Glutamatergic neuron (in vitro differentiated cells): ENCODE data around the gene GJC2. TPM values are rescaled to one million over a fixed set of nuclear protein-coding genes. Genes with fewer than 3 reads are reported as not detected.

Experiments used
- DNase-seq: peaks from one replicate; pipeline ENCODE4 v3.0.0; 2022
- H3K27ac Mint-ChIP-seq: one replicate; pipeline ENCODE4 v1.8.0; 2020; ENCODE audit warnings: mild to moderate bottlenecking, mixed read lengths, inconsistent platforms; ENCODE audit not compliant: unreplicated experiment
- H3K27me3 Mint-ChIP-seq: one replicate; pipeline ENCODE4 v1.8.0; 2020; ENCODE audit warnings: mild to moderate bottlenecking, moderate library complexity, mixed read lengths, inconsistent platforms; ENCODE audit not compliant: unreplicated experiment
- H3K36me3 Mint-ChIP-seq: one replicate; pipeline ENCODE4 v1.8.0; 2020; ENCODE audit warnings: mild to moderate bottlenecking, mixed read lengths, inconsistent platforms; ENCODE audit not compliant: unreplicated experiment
- H3K4me1 Mint-ChIP-seq: one replicate; pipeline ENCODE4 v1.8.0; 2020; ENCODE audit warnings: mild to moderate bottlenecking, low read depth, mixed read lengths, inconsistent platforms; ENCODE audit not compliant: unreplicated experiment
- H3K4me3 Mint-ChIP-seq: one replicate; pipeline ENCODE4 v1.8.0; 2020; ENCODE audit warnings: mild to moderate bottlenecking, mixed read lengths, inconsistent platforms; ENCODE audit not compliant: unreplicated experiment
- H3K9me3 Mint-ChIP-seq: one replicate; pipeline ENCODE4 v1.8.0; 2020; ENCODE audit warnings: mild to moderate bottlenecking, moderate library complexity, mixed read lengths, inconsistent platforms; ENCODE audit not compliant: unreplicated experiment
- total RNA-seq: library from RNA; stranded (reverse); fragmentation: NEBNext Ultra II Directional; extraction: Animal tissue kit (Norgen Biotek cat#: 25700); gene quantifications from one replicate; pipeline ENCODE4 v1.2.1, GENCODE V29; 2021; ENCODE audit not compliant: unreplicated experiment
- TF ChIP-seq, protein P1 (sequence below): fragments of 200-600 bp; sonication (generic); IDR thresholded peaks from one replicate; pipeline ENCODE4 v1.5.0; 2021; ENCODE audit not compliant: partially characterized antibody, unreplicated experiment

Gene GJC2
- total RNA-seq, 1 donor from 2014 or later = 3.0 TPM

- Mint-ChIP-seq H3K36me3 (peaks cover 20% of the 10 kb centered on the region), H3K27me3 (no peaks in the 10 kb centered on the region), H3K4me3 (no peak overlapping the region), H3K9me3 (peaks cover 17% of the 10 kb centered on the region), H3K4me1 (no peaks in the 10 kb centered on the region), H3K27ac (no peak overlapping the region)
- DNase-seq = no peak
- TF ChIP-seq, protein P1, sequence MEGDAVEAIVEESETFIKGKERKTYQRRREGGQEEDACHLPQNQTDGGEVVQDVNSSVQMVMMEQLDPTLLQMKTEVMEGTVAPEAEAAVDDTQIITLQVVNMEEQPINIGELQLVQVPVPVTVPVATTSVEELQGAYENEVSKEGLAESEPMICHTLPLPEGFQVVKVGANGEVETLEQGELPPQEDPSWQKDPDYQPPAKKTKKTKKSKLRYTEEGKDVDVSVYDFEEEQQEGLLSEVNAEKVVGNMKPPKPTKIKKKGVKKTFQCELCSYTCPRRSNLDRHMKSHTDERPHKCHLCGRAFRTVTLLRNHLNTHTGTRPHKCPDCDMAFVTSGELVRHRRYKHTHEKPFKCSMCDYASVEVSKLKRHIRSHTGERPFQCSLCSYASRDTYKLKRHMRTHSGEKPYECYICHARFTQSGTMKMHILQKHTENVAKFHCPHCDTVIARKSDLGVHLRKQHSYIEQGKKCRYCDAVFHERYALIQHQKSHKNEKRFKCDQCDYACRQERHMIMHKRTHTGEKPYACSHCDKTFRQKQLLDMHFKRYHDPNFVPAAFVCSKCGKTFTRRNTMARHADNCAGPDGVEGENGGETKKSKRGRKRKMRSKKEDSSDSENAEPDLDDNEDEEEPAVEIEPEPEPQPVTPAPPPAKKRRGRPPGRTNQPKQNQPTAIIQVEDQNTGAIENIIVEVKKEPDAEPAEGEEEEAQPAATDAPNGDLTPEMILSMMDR = no peak
Observed at GRCh38 chr1:228198977-228199590, 49.4 kb downstream of the GJC2 start.

GRCh38 chr1:228204958-228205357 is 55.2 kb downstream of the GJC2 start:
- H3K4me1 Mint-ChIP-seq = peaks cover 1% of the 10 kb centered on the region
- no peak overlapping the region for H3K27ac Mint-ChIP-seq
- no peaks in the 10 kb centered on the region for H3K27me3 Mint-ChIP-seq
- no peak overlapping the region for H3K4me3 Mint-ChIP-seq
- no peak for DNase-seq
- H3K9me3 Mint-ChIP-seq = peaks cover 3% of the 10 kb centered on the region
- TF ChIP-seq, protein P1 = no peak
- peaks cover 6% of the 10 kb centered on the region for H3K36me3 Mint-ChIP-seq

DNA sequence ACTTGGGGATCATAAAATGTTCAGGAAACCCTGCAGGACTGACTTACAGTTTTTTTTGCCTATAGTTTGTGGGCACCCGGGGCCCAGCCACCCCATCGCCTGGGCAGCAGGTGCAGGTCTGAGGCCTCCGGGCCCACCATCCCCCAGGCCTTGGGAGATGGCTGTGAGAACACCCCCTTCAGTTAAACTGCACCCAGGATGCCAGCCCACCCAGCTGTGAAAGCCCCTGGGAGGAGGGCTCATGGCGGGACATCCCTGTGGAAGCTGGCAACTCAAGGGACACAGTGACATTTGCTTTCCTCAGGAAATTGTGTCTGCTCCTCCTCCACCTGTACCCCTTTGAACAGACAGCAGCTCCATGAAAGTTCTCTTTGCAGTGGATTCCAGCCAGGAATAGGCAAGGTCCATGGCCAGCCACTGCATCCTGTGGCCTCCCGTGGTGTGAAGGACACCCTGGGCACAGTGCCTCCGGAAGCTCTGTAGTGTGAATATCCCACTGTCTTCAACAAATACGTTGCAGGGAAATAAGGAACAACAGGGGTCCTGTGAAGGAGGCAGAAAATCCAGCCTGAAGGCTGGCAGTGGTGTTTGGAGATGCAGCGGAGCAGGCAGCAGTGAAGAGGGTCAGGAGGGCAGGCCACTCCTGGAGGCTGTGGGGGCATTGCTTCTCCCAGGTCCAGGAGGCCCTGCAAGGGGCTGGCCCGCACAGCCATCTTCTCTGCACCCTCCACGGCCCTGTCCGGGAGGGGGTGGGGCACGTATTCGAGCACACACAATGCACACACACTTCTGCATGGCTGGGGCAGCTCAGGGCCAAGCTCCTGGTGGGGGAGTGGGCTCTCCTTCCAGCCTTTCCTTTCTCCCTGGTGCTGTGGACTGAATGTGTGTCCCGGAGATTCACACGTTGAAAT is 56.1 kb downstream of the GJC2 start:
- peaks cover 1% of the 10 kb centered on the region for H3K4me1 Mint-ChIP-seq
- H3K27ac Mint-ChIP-seq = no peak overlapping the region
- DNase-seq = no peak
- TF ChIP-seq, protein P1 = no peak
- H3K27me3 Mint-ChIP-seq = no peaks in the 10 kb centered on the region
- peaks cover 3% of the 10 kb centered on the region for H3K9me3 Mint-ChIP-seq
- peaks cover 6% of the 10 kb centered on the region for H3K36me3 Mint-ChIP-seq
- H3K4me3 Mint-ChIP-seq = no peak overlapping the region

DNA sequence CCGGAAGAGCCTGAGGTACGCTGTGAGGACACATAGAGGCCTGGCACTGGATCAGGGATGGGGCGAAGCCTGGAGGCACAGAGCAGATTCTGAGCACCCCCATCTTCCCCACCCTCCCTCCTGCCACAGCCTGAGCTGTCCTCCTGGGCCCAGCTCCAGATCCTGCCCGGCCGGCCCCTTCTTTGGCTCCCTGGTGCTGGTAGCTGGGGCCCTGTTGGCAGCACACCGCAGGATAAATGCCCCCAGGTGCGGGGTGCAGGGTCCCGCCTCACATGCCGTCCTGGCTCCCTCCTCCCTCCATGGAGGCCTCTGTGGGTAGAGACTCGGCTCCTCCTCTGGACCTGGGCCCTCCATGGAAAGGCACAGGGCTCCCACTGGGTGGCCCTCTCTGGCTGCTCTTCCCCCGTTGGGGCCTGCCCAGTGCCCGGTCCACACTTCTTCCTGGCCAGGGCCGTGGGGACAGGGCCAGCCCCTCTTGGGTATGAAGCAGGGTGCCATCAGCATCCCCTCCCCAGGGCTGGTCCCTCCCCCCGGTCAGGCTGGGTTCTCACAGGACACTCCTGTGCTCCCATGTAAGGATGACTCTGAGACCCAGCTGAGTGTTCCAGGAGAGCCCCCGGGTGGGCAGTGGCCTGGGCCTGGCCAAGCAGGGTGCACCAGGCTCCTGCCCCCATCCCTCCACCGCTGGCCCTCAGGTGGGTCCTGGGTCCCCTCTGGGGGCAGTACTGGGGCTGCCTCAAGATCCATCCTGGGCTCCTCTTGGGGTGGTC is 57.0 kb downstream of the GJC2 start:
- H3K9me3 Mint-ChIP-seq = peaks cover 1% of the 10 kb centered on the region
- H3K4me1 Mint-ChIP-seq = peaks cover 1% of the 10 kb centered on the region
- TF ChIP-seq, protein P1 = no peak
- no peaks in the 10 kb centered on the region for H3K27me3 Mint-ChIP-seq
- no peak for DNase-seq
- no peak overlapping the region for H3K27ac Mint-ChIP-seq
- peaks cover under 1% of the 10 kb centered on the region for H3K36me3 Mint-ChIP-seq
- H3K4me3 Mint-ChIP-seq = no peak overlapping the region
